Measurements from ENCODE around the gene PIGK. TPM values are rescaled to one million over a fixed set of nuclear protein-coding genes. Genes with fewer than 3 reads are reported as not detected.

Gene PIGK
- total RNA-seq, 1 donor from 2014 or later: 28.6 TPM

DNA sequence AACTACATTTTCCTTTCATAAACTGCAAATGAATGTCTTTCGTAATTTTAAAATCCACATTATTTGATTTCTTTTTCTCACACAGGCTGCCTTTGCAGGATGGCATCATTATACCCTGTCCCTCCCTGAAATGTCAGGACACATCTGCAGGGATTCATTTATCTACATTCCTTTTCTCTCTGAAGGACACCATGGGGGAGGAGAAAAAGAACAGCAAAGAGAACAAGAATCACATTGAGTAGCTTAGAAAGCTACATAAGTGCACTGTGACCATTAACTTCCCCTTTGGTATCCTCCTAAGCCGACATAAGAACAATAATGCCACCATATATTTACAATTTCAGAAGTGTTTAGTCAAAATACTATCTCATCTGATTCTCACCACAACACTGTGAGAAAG is 129.5 kb downstream of the PIGK start:
- FAIRE-seq: no peak
- Histone ChIP-seq H3K9me3 (ENCODE audit: insufficient read depth, low read depth, low read length) (no peaks in the 10 kb centered on the region), H3K4me2 (ENCODE audit: low read length) (no peak overlapping the region), H3K36me3 (ENCODE audit: insufficient read depth, low read length) (no peaks in the 10 kb centered on the region), H2AFZ (ENCODE audit: low read depth, low read length) (no peak overlapping the region), H3K4me1 (ENCODE audit: insufficient read depth, low read length) (no peaks in the 10 kb centered on the region), H3K4me3 (ENCODE audit: insufficient read depth, low read depth, low read length) (no peak overlapping the region), H3K27me3 (ENCODE audit: insufficient read depth, low read length) (no peaks in the 10 kb centered on the region), H3K79me2 (ENCODE audit: insufficient read depth, low read length) (no peaks in the 10 kb centered on the region), H3K9ac (ENCODE audit: low read length) (no peak overlapping the region), H3K27ac (ENCODE audit: low read depth, low read length) (no peak overlapping the region), H4K20me1 (ENCODE audit: insufficient read depth, low read length) (no peaks in the 10 kb centered on the region)
- Mint-ChIP-seq H3K4me1 (ENCODE audit: low read depth, unreplicated experiment) (no peaks in the 10 kb centered on the region), H3K36me3 (ENCODE audit: low read depth, unreplicated experiment) (no peaks in the 10 kb centered on the region), H3K27ac (ENCODE audit: unreplicated experiment) (no peak overlapping the region), H3K4me3 (ENCODE audit: unreplicated experiment) (no peak overlapping the region), H3K27me3 (ENCODE audit: low read depth, unreplicated experiment) (no peaks in the 10 kb centered on the region), H3K9me3 (ENCODE audit: unreplicated experiment) (no peaks in the 10 kb centered on the region)
- no peak for DNase-seq (ENCODE audit: low read depth)
- TF ChIP-seq EZH2 (IDR thresholded peaks at IDR 0.05; ENCODE audit: insufficient read depth, low read length): no peak
- TF ChIP-seq, protein P1, sequence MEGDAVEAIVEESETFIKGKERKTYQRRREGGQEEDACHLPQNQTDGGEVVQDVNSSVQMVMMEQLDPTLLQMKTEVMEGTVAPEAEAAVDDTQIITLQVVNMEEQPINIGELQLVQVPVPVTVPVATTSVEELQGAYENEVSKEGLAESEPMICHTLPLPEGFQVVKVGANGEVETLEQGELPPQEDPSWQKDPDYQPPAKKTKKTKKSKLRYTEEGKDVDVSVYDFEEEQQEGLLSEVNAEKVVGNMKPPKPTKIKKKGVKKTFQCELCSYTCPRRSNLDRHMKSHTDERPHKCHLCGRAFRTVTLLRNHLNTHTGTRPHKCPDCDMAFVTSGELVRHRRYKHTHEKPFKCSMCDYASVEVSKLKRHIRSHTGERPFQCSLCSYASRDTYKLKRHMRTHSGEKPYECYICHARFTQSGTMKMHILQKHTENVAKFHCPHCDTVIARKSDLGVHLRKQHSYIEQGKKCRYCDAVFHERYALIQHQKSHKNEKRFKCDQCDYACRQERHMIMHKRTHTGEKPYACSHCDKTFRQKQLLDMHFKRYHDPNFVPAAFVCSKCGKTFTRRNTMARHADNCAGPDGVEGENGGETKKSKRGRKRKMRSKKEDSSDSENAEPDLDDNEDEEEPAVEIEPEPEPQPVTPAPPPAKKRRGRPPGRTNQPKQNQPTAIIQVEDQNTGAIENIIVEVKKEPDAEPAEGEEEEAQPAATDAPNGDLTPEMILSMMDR (IDR thresholded peaks at IDR 0.05; ENCODE audit: insufficient read depth, low read depth, low read length): no peak

DNA sequence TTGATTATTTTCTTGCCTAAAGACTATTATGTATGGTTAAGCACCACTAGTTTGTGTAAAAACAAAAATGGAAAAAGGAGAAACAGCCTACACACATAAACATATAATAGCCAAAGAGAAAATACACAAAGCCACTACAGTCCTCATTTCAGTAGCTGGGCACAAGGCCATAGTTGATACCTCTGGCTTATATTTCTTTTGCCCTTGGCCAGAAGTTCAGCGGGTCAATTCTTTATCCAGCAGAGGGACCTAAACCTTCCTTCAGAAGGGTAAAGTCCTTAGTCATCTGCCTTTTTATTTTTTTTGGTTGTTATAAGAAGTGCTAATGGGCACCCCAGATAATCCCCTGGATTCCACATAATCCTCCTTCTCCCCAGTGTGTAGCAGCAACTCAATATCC is 134.1 kb downstream of the PIGK start:
- Mint-ChIP-seq H3K4me1 (ENCODE audit: low read depth, unreplicated experiment) (no peaks in the 10 kb centered on the region), H3K4me3 (ENCODE audit: unreplicated experiment) (no peak overlapping the region), H3K9me3 (ENCODE audit: unreplicated experiment) (no peaks in the 10 kb centered on the region), H3K36me3 (ENCODE audit: low read depth, unreplicated experiment) (no peaks in the 10 kb centered on the region), H3K27ac (ENCODE audit: unreplicated experiment) (no peak overlapping the region), H3K27me3 (ENCODE audit: low read depth, unreplicated experiment) (no peaks in the 10 kb centered on the region)
- FAIRE-seq (no peak), DNase-seq (ENCODE audit: low read depth) (no peak)
- no peaks in the 10 kb centered on the region for H3K27me3 ChIP-seq (ENCODE audit: insufficient read depth, low read length)
- H3K4me3 ChIP-seq (ENCODE audit: insufficient read depth, low read depth, low read length): no peak overlapping the region
- no peaks in the 10 kb centered on the region for H3K9me3 ChIP-seq (ENCODE audit: insufficient read depth, low read depth, low read length)
- TF ChIP-seq, protein P1 (IDR thresholded peaks at IDR 0.05; ENCODE audit: insufficient read depth, low read depth, low read length): no peak
- no peaks in the 10 kb centered on the region for H4K20me1 ChIP-seq (ENCODE audit: insufficient read depth, low read length)
- H3K36me3 ChIP-seq (ENCODE audit: insufficient read depth, low read length): no peaks in the 10 kb centered on the region
- no peak overlapping the region for H3K27ac ChIP-seq (ENCODE audit: low read depth, low read length)
- H3K9ac ChIP-seq (ENCODE audit: low read length): no peak overlapping the region
- H3K4me2 ChIP-seq (ENCODE audit: low read length): no peak overlapping the region
- H3K79me2 ChIP-seq (ENCODE audit: insufficient read depth, low read length): no peaks in the 10 kb centered on the region
- no peaks in the 10 kb centered on the region for H3K4me1 ChIP-seq (ENCODE audit: insufficient read depth, low read length)
- H2AFZ ChIP-seq (ENCODE audit: low read depth, low read length): no peak overlapping the region

DNA sequence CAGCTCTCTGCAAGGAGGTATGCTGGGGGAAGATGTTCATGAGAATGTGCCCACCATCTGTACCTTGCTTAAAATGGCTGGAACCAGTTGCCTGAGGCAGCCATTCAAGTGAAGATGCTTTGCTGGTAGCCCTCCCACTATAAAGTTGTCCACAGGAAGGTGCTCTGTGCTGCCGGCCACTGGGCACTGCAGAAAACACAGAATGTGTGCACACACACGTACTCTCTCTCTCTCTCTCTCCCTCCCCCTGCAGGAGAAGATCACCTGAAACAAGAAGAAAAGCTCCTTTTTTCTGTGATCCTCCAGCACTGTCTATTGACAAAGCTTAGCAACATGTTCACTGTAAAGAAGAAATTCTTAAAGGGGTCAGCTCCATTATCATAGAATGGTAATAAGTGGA is 134.8 kb downstream of the PIGK start:
- H3K36me3 Mint-ChIP-seq (ENCODE audit: low read depth, unreplicated experiment): no peaks in the 10 kb centered on the region
- FAIRE-seq (no peak), DNase-seq (ENCODE audit: low read depth) (no peak)
- Histone ChIP-seq H3K27ac (ENCODE audit: low read depth, low read length) (no peak overlapping the region), H3K9me3 (ENCODE audit: insufficient read depth, low read depth, low read length) (no peaks in the 10 kb centered on the region), H3K4me3 (ENCODE audit: insufficient read depth, low read depth, low read length) (no peak overlapping the region), H3K9ac (ENCODE audit: low read length) (no peak overlapping the region), H4K20me1 (ENCODE audit: insufficient read depth, low read length) (no peaks in the 10 kb centered on the region), H3K4me1 (ENCODE audit: insufficient read depth, low read length) (no peaks in the 10 kb centered on the region), H2AFZ (ENCODE audit: low read depth, low read length) (no peak overlapping the region), H3K36me3 (ENCODE audit: insufficient read depth, low read length) (no peaks in the 10 kb centered on the region), H3K79me2 (ENCODE audit: insufficient read depth, low read length) (no peaks in the 10 kb centered on the region), H3K27me3 (ENCODE audit: insufficient read depth, low read length) (no peaks in the 10 kb centered on the region), H3K4me2 (ENCODE audit: low read length) (no peak overlapping the region)
- no peak overlapping the region for H3K27ac Mint-ChIP-seq (ENCODE audit: unreplicated experiment)
- H3K27me3 Mint-ChIP-seq (ENCODE audit: low read depth, unreplicated experiment): no peaks in the 10 kb centered on the region
- H3K4me3 Mint-ChIP-seq (ENCODE audit: unreplicated experiment): no peak overlapping the region
- TF ChIP-seq, protein P1 (IDR thresholded peaks at IDR 0.05; ENCODE audit: insufficient read depth, low read depth, low read length): no peak
- no peak for TF ChIP-seq EZH2 (IDR thresholded peaks at IDR 0.05; ENCODE audit: insufficient read depth, low read length)
- no peaks in the 10 kb centered on the region for H3K9me3 Mint-ChIP-seq (ENCODE audit: unreplicated experiment)
- H3K4me1 Mint-ChIP-seq (ENCODE audit: low read depth, unreplicated experiment): no peaks in the 10 kb centered on the region
